ENCODE data around the gene LOC128125822.

LOC128125822 gene

DNA sequence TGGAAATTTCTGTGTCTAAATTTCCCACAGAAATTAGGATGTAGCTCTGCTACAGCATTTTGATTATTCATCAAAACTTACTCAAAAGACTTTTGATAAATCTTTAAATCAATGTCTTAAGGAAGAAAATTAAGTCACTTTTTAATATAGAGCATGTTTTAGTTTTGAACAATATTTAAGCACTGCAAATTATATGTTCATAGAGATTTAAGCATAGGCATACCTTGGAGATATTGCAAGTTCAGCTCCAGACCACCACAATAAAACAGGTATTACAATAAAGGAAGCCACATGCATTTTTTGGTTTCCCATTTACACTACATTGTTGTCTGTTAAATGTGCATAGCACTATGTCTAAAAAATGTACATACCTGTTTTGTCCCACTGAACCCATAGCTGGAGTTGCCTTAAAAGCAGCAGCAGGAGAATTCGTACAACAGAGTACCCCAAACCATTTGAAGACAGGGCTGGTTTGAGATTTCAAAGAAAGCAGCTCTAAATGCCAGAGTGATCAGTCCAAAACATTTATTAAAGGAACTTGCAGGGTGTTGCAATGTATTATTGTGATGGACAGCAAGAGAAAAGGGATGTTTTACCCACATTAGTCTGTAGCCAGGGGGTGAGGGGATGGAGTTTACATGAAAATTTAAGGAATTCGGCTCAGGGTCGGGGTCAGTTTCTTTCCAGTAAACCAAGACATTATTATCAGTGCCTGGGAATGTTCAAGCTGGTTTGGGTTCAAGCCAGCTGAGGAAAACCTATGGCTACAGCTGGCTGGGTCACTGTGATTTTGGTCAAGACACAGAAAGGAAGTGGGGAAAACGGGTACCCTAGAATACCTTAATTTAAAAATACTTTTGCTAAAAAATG is 6.3 kb upstream of the LOC128125822 start:
- H3K9me3 Mint-ChIP-seq, result no peaks in the 10 kb centered on the region
- H3K27me3 Mint-ChIP-seq (ENCODE audit: low read depth), result peaks cover 2% of the 10 kb centered on the region
- H3K4me3 Mint-ChIP-seq, result no peak overlapping the region
- H3K4me1 Mint-ChIP-seq (ENCODE audit: low read depth), result peaks cover 11% of the 10 kb centered on the region
- H3K36me3 Mint-ChIP-seq (ENCODE audit: low read depth), result peaks cover 3% of the 10 kb centered on the region
- DNase-seq (ENCODE audit: low spot score), result no peak
- H3K27ac Mint-ChIP-seq, result no peak overlapping the region

- no peaks in the 10 kb centered on the region for H3K9me3 Mint-ChIP-seq
- no peak overlapping the region for H3K27ac Mint-ChIP-seq
- H3K4me1 Mint-ChIP-seq (ENCODE audit: low read depth), result peaks cover 20% of the 10 kb centered on the region
- H3K4me3 Mint-ChIP-seq, result no peak overlapping the region
- no peaks in the 10 kb centered on the region for H3K27me3 Mint-ChIP-seq (ENCODE audit: low read depth)
- no peak for DNase-seq (ENCODE audit: low spot score)
- H3K36me3 Mint-ChIP-seq (ENCODE audit: low read depth), result peaks cover 3% of the 10 kb centered on the region
These were observed 4.3 kb upstream of the LOC128125822 start for GRCh38 chr6:63567966-63568365.

- peaks cover 19% of the 10 kb centered on the region for H3K36me3 Mint-ChIP-seq (ENCODE audit: low read depth)
- no peaks in the 10 kb centered on the region for H3K9me3 Mint-ChIP-seq
- DNase-seq (ENCODE audit: low spot score), result no peak
- H3K27me3 Mint-ChIP-seq (ENCODE audit: low read depth), result no peaks in the 10 kb centered on the region
- H3K4me1 Mint-ChIP-seq (ENCODE audit: low read depth), result peaks cover 28% of the 10 kb centered on the region
- H3K4me3 Mint-ChIP-seq, result peak overlapping the region; percentile 81
- peak overlapping the region; percentile 91 for H3K27ac Mint-ChIP-seq
These were observed 778 bp upstream of the LOC128125822 start for GRCh38 chr6:63571361-63572043.

DNA sequence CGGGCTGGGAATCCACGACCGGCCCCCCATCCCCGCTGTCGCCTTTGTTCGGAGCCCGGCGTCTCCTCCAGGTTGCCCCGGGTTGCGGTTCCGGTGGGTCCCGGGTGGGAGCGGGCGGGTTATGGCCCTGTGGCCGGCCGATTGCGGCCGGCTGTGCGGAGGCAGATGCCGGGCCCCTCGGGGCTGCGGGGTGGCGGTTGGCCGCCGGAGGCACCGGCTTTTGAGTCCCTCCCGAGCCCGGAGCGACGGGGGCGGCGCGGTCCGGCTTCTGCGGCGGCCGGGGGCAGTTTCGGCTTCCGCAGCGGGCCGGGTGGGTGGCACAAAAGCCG is 431 bp downstream of the LOC128125822 start:
- Mint-ChIP-seq H3K36me3 (ENCODE audit: low read depth) (peaks cover 25% of the 10 kb centered on the region), H3K27ac (peak overlapping the region; percentile 94), H3K27me3 (ENCODE audit: low read depth) (no peaks in the 10 kb centered on the region), H3K4me3 (peak overlapping the region; percentile 94), H3K4me1 (ENCODE audit: low read depth) (peaks cover 31% of the 10 kb centered on the region), H3K9me3 (no peaks in the 10 kb centered on the region)
- no peak for DNase-seq (ENCODE audit: low spot score)

- peak overlapping the region; percentile 94 for H3K4me3 Mint-ChIP-seq
- DNase-seq (ENCODE audit: low spot score), result peak; percentile 66
- no peaks in the 10 kb centered on the region for H3K9me3 Mint-ChIP-seq
- no peaks in the 10 kb centered on the region for H3K27me3 Mint-ChIP-seq (ENCODE audit: low read depth)
- H3K36me3 Mint-ChIP-seq (ENCODE audit: low read depth), result peaks cover 24% of the 10 kb centered on the region
- peaks cover 26% of the 10 kb centered on the region for H3K4me1 Mint-ChIP-seq (ENCODE audit: low read depth)
- H3K27ac Mint-ChIP-seq, result peak overlapping the region; percentile 94
These were observed 1.0 kb downstream of the LOC128125822 start for GRCh38 chr6:63573076-63573898.

GRCh38 chr6:63573899-63574553 is 1.7 kb downstream of the LOC128125822 start:
- peak; percentile 40 for DNase-seq (ENCODE audit: low spot score)
- H3K27me3 Mint-ChIP-seq (ENCODE audit: low read depth), result no peaks in the 10 kb centered on the region
- peaks cover 26% of the 10 kb centered on the region for H3K4me1 Mint-ChIP-seq (ENCODE audit: low read depth)
- peaks cover 24% of the 10 kb centered on the region for H3K36me3 Mint-ChIP-seq (ENCODE audit: low read depth)
- H3K9me3 Mint-ChIP-seq, result no peaks in the 10 kb centered on the region
- H3K27ac Mint-ChIP-seq, result peak overlapping the region; percentile 94
- peak overlapping the region; percentile 94 for H3K4me3 Mint-ChIP-seq

DNA sequence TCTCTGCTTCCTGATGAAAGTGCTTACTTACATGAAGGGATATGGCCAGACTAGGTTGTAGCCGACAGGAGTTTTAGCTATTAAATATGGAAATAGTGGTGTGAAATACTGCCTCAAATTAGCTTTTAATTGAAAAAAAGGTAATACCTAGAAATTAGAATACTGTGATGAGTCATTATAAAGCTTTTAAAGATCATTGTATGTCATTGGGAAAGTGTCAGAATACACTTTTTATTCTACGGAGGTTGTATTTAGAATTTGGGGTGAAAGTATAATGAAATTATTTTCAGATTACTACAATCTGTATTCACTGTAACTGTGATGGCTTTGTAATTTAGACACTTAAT is 2.2 kb downstream of the LOC128125822 start:
- H3K27ac Mint-ChIP-seq, result peak overlapping the region; percentile 94
- H3K4me1 Mint-ChIP-seq (ENCODE audit: low read depth), result peaks cover 26% of the 10 kb centered on the region
- no peak for DNase-seq (ENCODE audit: low spot score)
- no peaks in the 10 kb centered on the region for H3K27me3 Mint-ChIP-seq (ENCODE audit: low read depth)
- H3K9me3 Mint-ChIP-seq, result no peaks in the 10 kb centered on the region
- H3K36me3 Mint-ChIP-seq (ENCODE audit: low read depth), result peaks cover 27% of the 10 kb centered on the region
- peak overlapping the region; percentile 94 for H3K4me3 Mint-ChIP-seq

- no peak for DNase-seq (ENCODE audit: low spot score)
- no peak overlapping the region for H3K27ac Mint-ChIP-seq
- H3K36me3 Mint-ChIP-seq (ENCODE audit: low read depth), result peaks cover 43% of the 10 kb centered on the region
- peak overlapping the region; percentile 56 for H3K4me3 Mint-ChIP-seq
- peaks cover 23% of the 10 kb centered on the region for H3K4me1 Mint-ChIP-seq (ENCODE audit: low read depth)
- no peaks in the 10 kb centered on the region for H3K27me3 Mint-ChIP-seq (ENCODE audit: low read depth)
- no peaks in the 10 kb centered on the region for H3K9me3 Mint-ChIP-seq
These were observed 4.0 kb downstream of the LOC128125822 start for GRCh38 chr6:63576147-63576772.

GRCh38 chr6:63576985-63577712 is 4.9 kb downstream of the LOC128125822 start:
- no peak for DNase-seq (ENCODE audit: low spot score)
- Mint-ChIP-seq H3K4me3 (no peak overlapping the region), H3K27ac (no peak overlapping the region), H3K4me1 (ENCODE audit: low read depth) (peaks cover 17% of the 10 kb centered on the region), H3K36me3 (ENCODE audit: low read depth) (peaks cover 47% of the 10 kb centered on the region), H3K9me3 (no peaks in the 10 kb centered on the region), H3K27me3 (ENCODE audit: low read depth) (no peaks in the 10 kb centered on the region)

GRCh38 chr6:63578757-63579156 is 6.5 kb downstream of the LOC128125822 start:
- no peaks in the 10 kb centered on the region for H3K9me3 Mint-ChIP-seq
- DNase-seq (ENCODE audit: low spot score), result no peak
- peaks cover 17% of the 10 kb centered on the region for H3K4me1 Mint-ChIP-seq (ENCODE audit: low read depth)
- H3K4me3 Mint-ChIP-seq, result no peak overlapping the region
- no peaks in the 10 kb centered on the region for H3K27me3 Mint-ChIP-seq (ENCODE audit: low read depth)
- H3K36me3 Mint-ChIP-seq (ENCODE audit: low read depth), result peaks cover 55% of the 10 kb centered on the region
- no peak overlapping the region for H3K27ac Mint-ChIP-seq

DNA sequence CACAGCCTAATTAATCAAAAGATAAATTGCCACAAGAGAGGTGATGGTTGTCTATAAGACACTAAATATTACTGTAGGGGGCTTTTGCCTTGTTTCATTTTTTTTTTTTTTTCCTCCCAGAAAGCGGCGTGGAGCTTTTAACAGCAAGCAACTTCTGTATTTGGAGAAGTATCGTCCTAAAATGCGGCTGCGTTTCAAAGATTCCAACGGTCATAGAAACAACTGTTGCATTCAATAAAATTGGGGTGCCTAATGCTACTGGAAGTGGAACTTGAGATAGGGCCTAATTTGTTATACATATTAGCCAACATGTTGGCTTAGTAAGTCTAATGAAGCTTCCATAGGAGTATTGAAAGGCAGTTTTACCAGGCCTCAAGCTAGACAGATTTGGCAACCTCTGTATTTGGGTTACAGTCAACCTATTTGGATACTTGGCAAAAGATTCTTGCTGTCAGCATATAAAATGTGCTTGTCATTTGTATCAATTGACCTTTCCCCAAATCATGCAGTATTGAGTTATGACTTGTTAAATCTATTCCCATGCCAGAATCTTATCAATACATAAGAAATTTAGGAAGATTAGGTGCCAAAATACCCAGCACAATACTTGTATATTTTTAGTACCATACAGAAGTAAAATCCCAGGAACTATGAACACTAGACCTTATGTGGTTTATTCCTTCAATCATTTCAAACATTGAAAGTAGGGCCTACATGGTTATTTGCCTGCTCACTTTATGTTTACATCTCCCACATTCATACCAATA is 7.8 kb downstream of the LOC128125822 start:
- no peaks in the 10 kb centered on the region for H3K9me3 Mint-ChIP-seq
- no peak overlapping the region for H3K27ac Mint-ChIP-seq
- H3K27me3 Mint-ChIP-seq (ENCODE audit: low read depth), result no peaks in the 10 kb centered on the region
- peaks cover 49% of the 10 kb centered on the region for H3K36me3 Mint-ChIP-seq (ENCODE audit: low read depth)
- DNase-seq (ENCODE audit: low spot score), result no peak
- H3K4me3 Mint-ChIP-seq, result no peak overlapping the region
- peaks cover 10% of the 10 kb centered on the region for H3K4me1 Mint-ChIP-seq (ENCODE audit: low read depth)

DNA sequence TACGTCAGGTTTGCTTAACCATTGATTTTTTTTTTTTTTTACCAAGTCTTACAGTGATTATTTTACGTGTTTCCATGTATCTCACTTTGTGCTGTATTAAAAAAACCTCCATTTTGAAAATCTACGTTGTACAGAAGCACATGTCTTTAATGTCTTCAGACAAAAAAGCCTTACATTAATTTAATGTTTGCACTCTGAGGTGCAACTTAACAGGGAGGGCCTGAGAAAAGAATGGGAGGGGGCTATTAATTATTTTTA is 8.4 kb downstream of the LOC128125822 start:
- no peak for DNase-seq (ENCODE audit: low spot score)
- H3K36me3 Mint-ChIP-seq (ENCODE audit: low read depth), result peaks cover 48% of the 10 kb centered on the region
- H3K27ac Mint-ChIP-seq, result no peak overlapping the region
- no peak overlapping the region for H3K4me3 Mint-ChIP-seq
- H3K4me1 Mint-ChIP-seq (ENCODE audit: low read depth), result peaks cover 8% of the 10 kb centered on the region
- no peaks in the 10 kb centered on the region for H3K27me3 Mint-ChIP-seq (ENCODE audit: low read depth)
- no peaks in the 10 kb centered on the region for H3K9me3 Mint-ChIP-seq
